HepG2 (cell line): ENCODE data around the gene BTRC. TPM values are rescaled to one million over a fixed set of nuclear protein-coding genes. Genes with fewer than 3 reads are reported as not detected.

Experiments
- FOXA1 ChIP-seq, 2 experiments: fragments of 450-650 bp in 1 of 2; sonication (generic) in 1 of 2; formaldehyde crosslinking in 1 of 2; IDR thresholded peaks; 2 replicates each; pipeline versions ENCODE4 v1.4.0 to v1.6.1; 2016 to 2020; ENCODE audit warnings: missing genetic modification reagents in 1 of 2
- GTF3A ChIP-seq: sonication (generic); formaldehyde crosslinking; conservative IDR thresholded peaks from 2 replicates; pipeline ENCODE4 v1.4.0; 2020; ENCODE audit warnings: mild to moderate bottlenecking, missing genetic modification reagents
- IRF2 ChIP-seq: IDR thresholded peaks from 2 replicates; pipeline ENCODE4 v1.6.1; 2018; ENCODE audit warnings: missing genetic modification reagents, missing compliant biosample characterization
- NFKB2 ChIP-seq: sonication (generic); formaldehyde crosslinking; IDR thresholded peaks from 2 replicates; pipeline ENCODE4 v1.4.0; 2020; ENCODE audit warnings: missing genetic modification reagents, borderline replicate concordance
- SRY ChIP-seq: sonication (generic); formaldehyde crosslinking; IDR thresholded peaks from 2 replicates; pipeline ENCODE4 v1.8.0; 2022; ENCODE audit warnings: mild to moderate bottlenecking, missing genetic modification reagents
- U2AF2 ChIP-seq: fragments of 200-400 bp; formaldehyde crosslinking; IDR thresholded peaks from 2 replicates; pipeline ENCODE4 v1.6.1; 2017; ENCODE audit warnings: low read depth, mild to moderate bottlenecking, low read length
- ZC3H4 ChIP-seq: sonication (generic); formaldehyde crosslinking; IDR thresholded peaks from 2 replicates; pipeline ENCODE4 v1.4.0; 2020; ENCODE audit warnings: missing genetic modification reagents, borderline replicate concordance
- ZNF468 ChIP-seq: sonication (generic); formaldehyde crosslinking; IDR thresholded peaks from 2 replicates; pipeline ENCODE4 v1.8.0; 2022; ENCODE audit warnings: mild to moderate bottlenecking, moderate library complexity, missing genetic modification reagents
- ZNF546 ChIP-seq: sonication (generic); formaldehyde crosslinking; conservative IDR thresholded peaks from 2 replicates; pipeline ENCODE4 v1.8.1; 2023; ENCODE audit warnings: mild to moderate bottlenecking, missing genetic modification reagents
- ZNF7 ChIP-seq: IDR thresholded peaks from 2 replicates; pipeline ENCODE4 v1.6.1; 2016; ENCODE audit warnings: missing biosample characterization, missing genetic modification reagents
- ZNF788 ChIP-seq: sonication (generic); formaldehyde crosslinking; IDR thresholded peaks from 2 replicates; pipeline ENCODE4 v1.5.0; 2020; ENCODE audit warnings: mild to moderate bottlenecking, missing genetic modification reagents, borderline replicate concordance
- ZNF850 ChIP-seq: sonication (generic); formaldehyde crosslinking; conservative IDR thresholded peaks from 2 replicates; pipeline ENCODE4 v1.9.0; 2021; ENCODE audit warnings: mild to moderate bottlenecking, missing genetic modification reagents
- polyA plus RNA-seq, 8 experiments: library from polyadenylated mRNA; depleted of rRNA in 3 of 8; stranded (reverse) in 7 of 8; unstranded in 1 of 8; fragments of >200 nt; fragmentation: Illumina TruSeq in 4 of 8; extraction: Trizol in 4 of 8; gene quantifications; 2 replicates each; pipeline versions ENCODE4 v1.2.1 to v1.2.3, GENCODE V29; 2011 to 2016; ENCODE audit warnings: low read depth in 4 of 8, missing spikeins in 1 of 8, mixed read lengths in 1 of 8; ENCODE audit not compliant: insufficient read depth in 1 of 8
- total RNA-seq, 5 experiments: library from RNA; depleted of rRNA; stranded (reverse); fragments of >200 nt; fragmentation: Illumina TruSeq; extraction: Trizol; gene quantifications; 2 replicates each; pipeline ENCODE4 v1.2.3, GENCODE V29; 2016; ENCODE audit warnings: low read depth in 1 of 5
- TF ChIP-seq, protein P1 (sequence below): sonication (generic); formaldehyde crosslinking; IDR thresholded peaks from 2 replicates; pipeline ENCODE4 v1.5.1; 2020; ENCODE audit warnings: mild to moderate bottlenecking, moderate library complexity, missing genetic modification reagents
- TF ChIP-seq, protein P2 (sequence below), 2 experiments: sonication (generic) in 1 of 2; formaldehyde crosslinking in 1 of 2; IDR thresholded peaks; 2 replicates each; pipeline versions ENCODE4 v1.4.0 to v1.6.1; 2016 to 2020; ENCODE audit warnings: borderline replicate concordance in 1 of 2, low read depth in 1 of 2, mild to moderate bottlenecking in 1 of 2, missing genetic modification reagents in 1 of 2
- TF ChIP-seq, protein P3 (sequence below): sonication (generic); formaldehyde crosslinking; IDR thresholded peaks from 2 replicates; pipeline ENCODE4 v1.4.0; 2020; ENCODE audit warnings: mild to moderate bottlenecking, missing genetic modification reagents
- TF ChIP-seq, protein P4 (sequence below): fragments of 450-650 bp; IDR thresholded peaks from 2 replicates; pipeline ENCODE4 v1.6.1; 2017
- TF ChIP-seq, protein P5 (sequence below): sonication (generic); formaldehyde crosslinking; IDR thresholded peaks from 2 replicates; pipeline ENCODE4 v1.5.0; 2020; ENCODE audit warnings: mild to moderate bottlenecking, missing genetic modification reagents

Gene BTRC
- total and polyA plus RNA-seq, 2 of the 13 experiments (the other 11 are each of a cell fraction or from before 2014, with no cell fraction given), result 12.0 to 14.4 TPM

DNA sequence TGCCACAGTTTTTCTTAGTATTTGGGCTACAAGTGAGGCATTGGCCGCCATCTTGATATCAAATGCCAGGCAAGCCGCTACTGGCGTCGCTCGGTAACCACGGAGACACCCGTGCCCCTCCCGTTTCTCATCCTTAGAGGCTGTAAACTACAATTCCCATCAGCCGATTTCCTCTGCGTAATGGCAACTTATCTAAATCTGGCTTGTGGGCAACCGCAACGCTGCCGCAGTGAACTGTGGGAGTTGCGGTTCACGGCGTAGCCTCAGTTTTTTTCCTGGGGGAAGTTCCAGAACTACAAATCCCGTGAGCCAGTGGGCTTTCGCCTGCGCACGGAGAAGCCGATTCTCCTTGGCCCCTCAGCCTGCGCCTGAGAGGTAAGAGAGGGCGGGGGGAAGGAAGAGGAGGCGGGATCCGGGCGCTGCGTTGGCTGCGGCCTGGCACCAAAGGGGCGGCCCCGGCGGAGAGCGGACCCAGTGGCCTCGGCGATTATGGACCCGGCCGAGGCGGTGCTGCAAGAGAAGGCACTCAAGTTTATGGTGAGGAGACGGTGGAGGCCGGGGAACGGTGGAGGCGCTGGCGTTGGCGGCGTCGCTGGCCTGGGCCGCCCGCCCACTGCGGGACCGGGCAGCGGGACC, at the start of gene BTRC (continued):
- TF ChIP-seq, protein P1, sequence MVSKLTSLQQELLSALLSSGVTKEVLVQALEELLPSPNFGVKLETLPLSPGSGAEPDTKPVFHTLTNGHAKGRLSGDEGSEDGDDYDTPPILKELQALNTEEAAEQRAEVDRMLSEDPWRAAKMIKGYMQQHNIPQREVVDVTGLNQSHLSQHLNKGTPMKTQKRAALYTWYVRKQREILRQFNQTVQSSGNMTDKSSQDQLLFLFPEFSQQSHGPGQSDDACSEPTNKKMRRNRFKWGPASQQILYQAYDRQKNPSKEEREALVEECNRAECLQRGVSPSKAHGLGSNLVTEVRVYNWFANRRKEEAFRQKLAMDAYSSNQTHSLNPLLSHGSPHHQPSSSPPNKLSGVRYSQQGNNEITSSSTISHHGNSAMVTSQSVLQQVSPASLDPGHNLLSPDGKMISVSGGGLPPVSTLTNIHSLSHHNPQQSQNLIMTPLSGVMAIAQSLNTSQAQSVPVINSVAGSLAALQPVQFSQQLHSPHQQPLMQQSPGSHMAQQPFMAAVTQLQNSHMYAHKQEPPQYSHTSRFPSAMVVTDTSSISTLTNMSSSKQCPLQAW (CRISPR knock-in tag), result peak; percentile 93
- no peak for TF ChIP-seq GTF3A (CRISPR knock-in tag)
- TF ChIP-seq U2AF2, result no peak
- no peak for TF ChIP-seq ZNF468 (CRISPR knock-in tag)
- peak; percentile 19; the same call in 1 of the 2 replicates for TF ChIP-seq ZNF546 (CRISPR knock-in tag)
- TF ChIP-seq, protein P2, sequence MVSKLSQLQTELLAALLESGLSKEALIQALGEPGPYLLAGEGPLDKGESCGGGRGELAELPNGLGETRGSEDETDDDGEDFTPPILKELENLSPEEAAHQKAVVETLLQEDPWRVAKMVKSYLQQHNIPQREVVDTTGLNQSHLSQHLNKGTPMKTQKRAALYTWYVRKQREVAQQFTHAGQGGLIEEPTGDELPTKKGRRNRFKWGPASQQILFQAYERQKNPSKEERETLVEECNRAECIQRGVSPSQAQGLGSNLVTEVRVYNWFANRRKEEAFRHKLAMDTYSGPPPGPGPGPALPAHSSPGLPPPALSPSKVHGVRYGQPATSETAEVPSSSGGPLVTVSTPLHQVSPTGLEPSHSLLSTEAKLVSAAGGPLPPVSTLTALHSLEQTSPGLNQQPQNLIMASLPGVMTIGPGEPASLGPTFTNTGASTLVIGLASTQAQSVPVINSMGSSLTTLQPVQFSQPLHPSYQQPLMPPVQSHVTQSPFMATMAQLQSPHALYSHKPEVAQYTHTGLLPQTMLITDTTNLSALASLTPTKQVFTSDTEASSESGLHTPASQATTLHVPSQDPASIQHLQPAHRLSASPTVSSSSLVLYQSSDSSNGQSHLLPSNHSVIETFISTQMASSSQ (IDR thresholded peaks at IDR 0.05; ENCODE audit: low read depth), result peak; percentile 58; the same call in 1 of the 2 replicates
- TF ChIP-seq, protein P2 (CRISPR knock-in tag; IDR thresholded peaks at IDR 0.05; ENCODE audit: borderline replicate concordance), result peak; percentile 50; the same call in 1 of the 2 replicates
- no peak for TF ChIP-seq ZNF850 (CRISPR knock-in tag)
- no peak for TF ChIP-seq ZNF7 (CRISPR knock-in tag)
- no peak for TF ChIP-seq SRY
- TF ChIP-seq, protein P3, sequence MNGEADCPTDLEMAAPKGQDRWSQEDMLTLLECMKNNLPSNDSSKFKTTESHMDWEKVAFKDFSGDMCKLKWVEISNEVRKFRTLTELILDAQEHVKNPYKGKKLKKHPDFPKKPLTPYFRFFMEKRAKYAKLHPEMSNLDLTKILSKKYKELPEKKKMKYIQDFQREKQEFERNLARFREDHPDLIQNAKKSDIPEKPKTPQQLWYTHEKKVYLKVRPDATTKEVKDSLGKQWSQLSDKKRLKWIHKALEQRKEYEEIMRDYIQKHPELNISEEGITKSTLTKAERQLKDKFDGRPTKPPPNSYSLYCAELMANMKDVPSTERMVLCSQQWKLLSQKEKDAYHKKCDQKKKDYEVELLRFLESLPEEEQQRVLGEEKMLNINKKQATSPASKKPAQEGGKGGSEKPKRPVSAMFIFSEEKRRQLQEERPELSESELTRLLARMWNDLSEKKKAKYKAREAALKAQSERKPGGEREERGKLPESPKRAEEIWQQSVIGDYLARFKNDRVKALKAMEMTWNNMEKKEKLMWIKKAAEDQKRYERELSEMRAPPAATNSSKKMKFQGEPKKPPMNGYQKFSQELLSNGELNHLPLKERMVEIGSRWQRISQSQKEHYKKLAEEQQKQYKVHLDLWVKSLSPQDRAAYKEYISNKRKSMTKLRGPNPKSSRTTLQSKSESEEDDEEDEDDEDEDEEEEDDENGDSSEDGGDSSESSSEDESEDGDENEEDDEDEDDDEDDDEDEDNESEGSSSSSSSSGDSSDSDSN (CRISPR knock-in tag), result peak; percentile 85; the same call in 1 of the 2 replicates
- TF ChIP-seq, protein P4, sequence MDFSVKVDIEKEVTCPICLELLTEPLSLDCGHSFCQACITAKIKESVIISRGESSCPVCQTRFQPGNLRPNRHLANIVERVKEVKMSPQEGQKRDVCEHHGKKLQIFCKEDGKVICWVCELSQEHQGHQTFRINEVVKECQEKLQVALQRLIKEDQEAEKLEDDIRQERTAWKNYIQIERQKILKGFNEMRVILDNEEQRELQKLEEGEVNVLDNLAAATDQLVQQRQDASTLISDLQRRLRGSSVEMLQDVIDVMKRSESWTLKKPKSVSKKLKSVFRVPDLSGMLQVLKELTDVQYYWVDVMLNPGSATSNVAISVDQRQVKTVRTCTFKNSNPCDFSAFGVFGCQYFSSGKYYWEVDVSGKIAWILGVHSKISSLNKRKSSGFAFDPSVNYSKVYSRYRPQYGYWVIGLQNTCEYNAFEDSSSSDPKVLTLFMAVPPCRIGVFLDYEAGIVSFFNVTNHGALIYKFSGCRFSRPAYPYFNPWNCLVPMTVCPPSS, result no peak
- TF ChIP-seq NFKB2 (CRISPR knock-in tag), result no peak
- peak; percentile 98 for TF ChIP-seq IRF2
- TF ChIP-seq, protein P5, sequence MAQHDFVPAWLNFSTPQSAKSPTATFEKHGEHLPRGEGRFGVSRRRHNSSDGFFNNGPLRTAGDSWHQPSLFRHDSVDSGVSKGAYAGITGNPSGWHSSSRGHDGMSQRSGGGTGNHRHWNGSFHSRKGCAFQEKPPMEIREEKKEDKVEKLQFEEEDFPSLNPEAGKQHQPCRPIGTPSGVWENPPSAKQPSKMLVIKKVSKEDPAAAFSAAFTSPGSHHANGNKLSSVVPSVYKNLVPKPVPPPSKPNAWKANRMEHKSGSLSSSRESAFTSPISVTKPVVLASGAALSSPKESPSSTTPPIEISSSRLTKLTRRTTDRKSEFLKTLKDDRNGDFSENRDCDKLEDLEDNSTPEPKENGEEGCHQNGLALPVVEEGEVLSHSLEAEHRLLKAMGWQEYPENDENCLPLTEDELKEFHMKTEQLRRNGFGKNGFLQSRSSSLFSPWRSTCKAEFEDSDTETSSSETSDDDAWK (CRISPR knock-in tag), result no peak
- TF ChIP-seq FOXA1 (IDR thresholded peaks at IDR 0.05), result no peak
- no peak for TF ChIP-seq FOXA1 (CRISPR knock-in tag; IDR thresholded peaks at IDR 0.05)
- peak; percentile 83; the same call in 1 of the 2 replicates for TF ChIP-seq ZNF788 (CRISPR knock-in tag)
- TF ChIP-seq ZC3H4 (CRISPR knock-in tag), result no peak
